Upper lobe of left lung (tissue), 4 donors: ENCODE results near the gene SUFU.

Experiments used
- CTCF ChIP-seq, 6 experiments: fragments of 450-650 bp in 4 of 6; fragments of 200-600 bp in 2 of 6; sonication (generic) in 2 of 6; IDR thresholded peaks; one replicate each; pipeline ENCODE4 v1.5.1; 2016 to 2019; ENCODE audit warnings: antibody characterized with exemption in 6 of 6
- EP300 ChIP-seq, 4 donors: sonication (generic); formaldehyde crosslinking; IDR thresholded peaks; one replicate each; pipeline ENCODE4 v1.5.1; 2017; ENCODE audit warnings: antibody characterized with exemption in 4 of 4, control low read depth in 2 of 4
- POLR2A ChIP-seq, 4 donors: fragments of 450-650 bp; IDR thresholded peaks; one replicate each; pipeline ENCODE4 v1.5.1; 2016 to 2017; ENCODE audit warnings: antibody characterized with exemption in 4 of 4, mild to moderate bottlenecking in 2 of 4
- POLR2AphosphoS5 ChIP-seq, 2 donors: sonication (generic); formaldehyde crosslinking; IDR thresholded peaks; one replicate each; pipeline ENCODE4 v1.5.1; 2017; ENCODE audit warnings: antibody characterized with exemption in 2 of 2

- TF ChIP-seq CTCF (IDR thresholded peaks at IDR 0.05): no peak
- TF ChIP-seq POLR2AphosphoS5 (IDR thresholded peaks at IDR 0.05): no peak
- no peak for TF ChIP-seq POLR2A (IDR thresholded peaks at IDR 0.05)
- TF ChIP-seq EP300 (IDR thresholded peaks at IDR 0.05): no peak
Measured at GRCh38 chr10:102468683-102469082, 35.1 kb upstream of the SUFU start.
